SW 1271 (cell line): ENCODE measurements around the gene ABHD17B.
"Not testable (repeated sequence)": the region's sequence is repeated elsewhere in the genome, so short reads cannot be mapped to it uniquely, and the experiment has no call there.

Experiments
- DNase-seq, 2 experiments: peaks; one replicate each; lab custom pipeline; 2025; lab: John Stamatoyannopoulos, UW

Gene ABHD17B

GRCh38 chr9:71911061-71911907, at the start of gene ABHD17B, which contains the start of gene C9orf85:
ABHD17B (minus strand) TSS chr9:71911193; CDS start chr9:71875080, 36,113 bp downstream.
C9orf85 (plus strand) TSS chr9:71911639; CDS start chr9:71911735, 96 bp downstream.
- peak; percentile 100 for DNase-seq

GRCh38 chr9:71955300-71955915, 44.4 kb upstream of the ABHD17B start:
- DNase-seq, result no peak

- DNase-seq, result not testable (repeated sequence)
Observed at GRCh38 chr9:71954652-71955051, 43.7 kb upstream of the ABHD17B start.

GRCh38 chr9:71944754-71945375, 33.9 kb upstream of the ABHD17B start:
- no peak for DNase-seq

GRCh38 chr9:71941998-71942567, 31.1 kb upstream of the ABHD17B start:
- DNase-seq, result no peak

- no peak for DNase-seq
Observed at GRCh38 chr9:71941060-71941568, 30.1 kb upstream of the ABHD17B start.

GRCh38 chr9:71937898-71938297, 26.9 kb upstream of the ABHD17B start:
- no peak for DNase-seq

- DNase-seq, result no peak
Observed at GRCh38 chr9:71937070-71937625, 26.2 kb upstream of the ABHD17B start.

- DNase-seq, result no peak
Observed at GRCh38 chr9:71936066-71936465, 25.1 kb upstream of the ABHD17B start.

- no peak for DNase-seq
Observed at GRCh38 chr9:71931166-71931565, 20.2 kb upstream of the ABHD17B start.

- DNase-seq, result no peak
Observed at GRCh38 chr9:71929791-71930440, 18.9 kb upstream of the ABHD17B start.

GRCh38 chr9:71929223-71929622, 18.2 kb upstream of the ABHD17B start:
- DNase-seq, result no peak

- DNase-seq, result no peak
Observed at GRCh38 chr9:71928806-71929205, 17.8 kb upstream of the ABHD17B start.

GRCh38 chr9:71928376-71928775, 17.4 kb upstream of the ABHD17B start:
- no peak for DNase-seq

GRCh38 chr9:71925834-71926233, 14.8 kb upstream of the ABHD17B start:
- no peak for DNase-seq

- DNase-seq, result no peak
Observed at GRCh38 chr9:71924576-71924975, 13.6 kb upstream of the ABHD17B start.

GRCh38 chr9:71921190-71921814, 10.3 kb upstream of the ABHD17B start:
- no peak for DNase-seq

- DNase-seq, result no peak
Observed at GRCh38 chr9:71920456-71921189, 9.6 kb upstream of the ABHD17B start.

- DNase-seq, result no peak
Observed at GRCh38 chr9:71918419-71918818, 7.4 kb upstream of the ABHD17B start.

- no peak for DNase-seq
Observed at GRCh38 chr9:71916834-71917534, 6.0 kb upstream of the ABHD17B start.
